GM18502 (cell line): ENCODE data around the gene KIAA0319L.
"Not testable (repeated sequence)": the region's sequence is repeated elsewhere in the genome, so short reads cannot be mapped to it uniquely, and the experiment has no call there.

Experiments
- ATAC-seq: cut with Tn5 transposase; IDR thresholded peaks from one replicate; pipeline ENCODE4 v1.9.1; 2021; ENCODE audit warnings: mild to moderate bottlenecking; ENCODE audit not compliant: unreplicated experiment, poor library complexity

The KIAA0319L gene

GRCh38 chr1:35585281-35585680 lies 28.1 kb upstream of the KIAA0319L start:
- no peak for ATAC-seq

GRCh38 chr1:35581621-35582020 lies 24.4 kb upstream of the KIAA0319L start:
- ATAC-seq = not testable (repeated sequence)

GRCh38 chr1:35580949-35581388 lies 23.8 kb upstream of the KIAA0319L start:
- no peak for ATAC-seq

GRCh38 chr1:35577071-35577998 lies 20.1 kb upstream of the KIAA0319L start:
- peak; percentile 79 for ATAC-seq

- ATAC-seq = not testable (repeated sequence)
These were observed 19.5 kb upstream of the KIAA0319L start for GRCh38 chr1:35576766-35577070.

GRCh38 chr1:35576061-35576765 lies 19.0 kb upstream of the KIAA0319L start:
- ATAC-seq = no peak

- no peak for ATAC-seq
These were observed 18.3 kb upstream of the KIAA0319L start for GRCh38 chr1:35575416-35575958.

GRCh38 chr1:35574655-35575415 lies 17.6 kb upstream of the KIAA0319L start:
- ATAC-seq = no peak

- no peak for ATAC-seq
These were observed 17.0 kb upstream of the KIAA0319L start for GRCh38 chr1:35574125-35574654.

- ATAC-seq = no peak
These were observed 16.3 kb upstream of the KIAA0319L start, which contains the start of gene TFAP2E for GRCh38 chr1:35573198-35574124. TSS of gene TFAP2E (plus strand) at chr1:35573314. CDS start at chr1:35573578, 264 bp downstream.

- ATAC-seq = no peak
These were observed 15.1 kb upstream of the KIAA0319L start for GRCh38 chr1:35572296-35572695.

GRCh38 chr1:35571263-35571662 lies 14.1 kb upstream of the KIAA0319L start:
- ATAC-seq = no peak

GRCh38 chr1:35570589-35571137 lies 13.5 kb upstream of the KIAA0319L start:
- ATAC-seq = no peak

GRCh38 chr1:35569936-35570335 lies 12.7 kb upstream of the KIAA0319L start:
- ATAC-seq = no peak

- no peak for ATAC-seq
These were observed 11.8 kb upstream of the KIAA0319L start for GRCh38 chr1:35568975-35569395.

- no peak for ATAC-seq
These were observed 10.8 kb upstream of the KIAA0319L start for GRCh38 chr1:35567947-35568558.

GRCh38 chr1:35565742-35566133 lies 8.5 kb upstream of the KIAA0319L start:
- ATAC-seq = no peak
